ENCODE data around the gene CD200R1L. TPM values are rescaled to one million over a fixed set of nuclear protein-coding genes. Genes with fewer than 3 reads are reported as not detected.

The CD200R1L gene
- total and polyA plus RNA-seq, 2 of the 4 experiments (the other 2 are of a cell fraction), result not detected

DNA sequence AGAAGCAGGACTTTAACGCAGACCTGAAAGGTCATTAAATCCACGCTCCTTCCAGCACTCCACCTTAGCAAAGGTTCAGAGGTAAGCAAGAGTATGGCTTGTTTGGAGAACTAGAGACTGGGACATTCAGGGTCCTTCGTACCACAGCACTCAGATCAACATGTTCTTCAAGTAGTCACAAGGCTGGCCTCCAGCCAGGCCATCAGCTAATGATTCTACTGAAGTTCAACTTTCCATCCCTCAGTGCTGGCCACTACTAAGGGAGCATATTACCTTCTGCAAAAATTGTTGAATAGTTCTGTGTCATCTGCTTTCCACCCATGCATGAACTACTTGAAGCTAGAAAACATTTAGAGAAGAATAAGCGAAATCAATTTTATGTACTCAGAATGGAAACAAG lies 17.6 kb downstream of the CD200R1L start:
- in situ Hi-C loops (cut with MboI; ENCODE audit: low sequenced_read_pairs), result no loop called here
- Histone ChIP-seq H2BK20ac (ENCODE audit: low read depth, low read length) (no peak overlapping the region), H3K27me3 (ENCODE audit: control insufficient read depth, insufficient read depth, low read length) (no peaks in the 10 kb centered on the region), H4K91ac (ENCODE audit: insufficient read depth, low read depth, low read length) (no peak overlapping the region), H4K8ac (ENCODE audit: low read depth in 2 of 2, low read length in 2 of 2) (no peak overlapping the region), H3K4me2 (ENCODE audit: low read depth, low read length) (no peak overlapping the region), H3K9me3 (ENCODE audit: control insufficient read depth, insufficient read depth, low read length) (no peaks in the 10 kb centered on the region), H3K27ac (ENCODE audit: insufficient read depth, low read length) (no peak overlapping the region), H3K14ac (replicated peaks; ENCODE audit: low read depth, low read length) (no peak overlapping the region), H2BK15ac (ENCODE audit: low read depth, low read length) (no peak overlapping the region), H3K4me3 (ENCODE audit: insufficient read depth, low read depth, low read length) (no peak overlapping the region), H3K4me1 (ENCODE audit: control insufficient read depth, insufficient read depth, low read length) (no peaks in the 10 kb centered on the region), H3K9me1 (ENCODE audit: insufficient read depth, low read length) (no peaks in the 10 kb centered on the region), H4K5ac (ENCODE audit: low read depth, low read length) (no peak overlapping the region), H2BK120ac (ENCODE audit: low read depth, low read length) (no peak overlapping the region), H2AFZ (replicated peaks; ENCODE audit: low read length, poor library complexity) (no peak overlapping the region), H4K20me1 (ENCODE audit: insufficient read depth, low read length) (no peaks in the 10 kb centered on the region), H2AK9ac (replicated peaks; ENCODE audit: low read depth, low read length, poor library complexity) (no peak overlapping the region), H3K4ac (ENCODE audit: low read depth, low read length) (no peak overlapping the region), H3K56ac (ENCODE audit: extremely low read depth, insufficient read depth, low read length) (no peak overlapping the region), H3K36me3 (ENCODE audit: control insufficient read depth, insufficient read depth, low read length) (no peaks in the 10 kb centered on the region), H2BK5ac (ENCODE audit: low read depth, low read length, poor library complexity, severe bottlenecking) (no peak overlapping the region), H3K79me1 (ENCODE audit: low read depth in 1 of 2, low read length in 2 of 2) (no peaks in the 10 kb centered on the region), H3K9ac (ENCODE audit: low read depth, low read length) (no peak overlapping the region), H3K23ac (ENCODE audit: low read depth, low read length) (no peak overlapping the region), H3K18ac (ENCODE audit: low read depth, low read length) (no peak overlapping the region), H2AK5ac (ENCODE audit: low read depth, low read length) (no peak overlapping the region)
- TF ChIP-seq, protein P1, sequence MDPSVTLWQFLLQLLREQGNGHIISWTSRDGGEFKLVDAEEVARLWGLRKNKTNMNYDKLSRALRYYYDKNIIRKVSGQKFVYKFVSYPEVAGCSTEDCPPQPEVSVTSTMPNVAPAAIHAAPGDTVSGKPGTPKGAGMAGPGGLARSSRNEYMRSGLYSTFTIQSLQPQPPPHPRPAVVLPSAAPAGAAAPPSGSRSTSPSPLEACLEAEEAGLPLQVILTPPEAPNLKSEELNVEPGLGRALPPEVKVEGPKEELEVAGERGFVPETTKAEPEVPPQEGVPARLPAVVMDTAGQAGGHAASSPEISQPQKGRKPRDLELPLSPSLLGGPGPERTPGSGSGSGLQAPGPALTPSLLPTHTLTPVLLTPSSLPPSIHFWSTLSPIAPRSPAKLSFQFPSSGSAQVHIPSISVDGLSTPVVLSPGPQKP (IDR thresholded peaks at IDR 0.05; ENCODE audit: borderline replicate concordance, low read depth, low read length), result no peak
- TF ChIP-seq RAD21 (IDR thresholded peaks at IDR 0.05; ENCODE audit: low read length) (no peak), CHD1 (IDR thresholded peaks at IDR 0.05; ENCODE audit: low read depth, low read length) (no peak), MAZ (IDR thresholded peaks at IDR 0.05; ENCODE audit: borderline replicate concordance, low read depth, low read length) (no peak), SMC3 (IDR thresholded peaks at IDR 0.05; ENCODE audit: low read depth, low read length) (no peak), NFE2L2 (IDR thresholded peaks at IDR 0.05; ENCODE audit: low read depth, low read length) (no peak), BHLHE40 (IDR thresholded peaks at IDR 0.05; ENCODE audit: low read depth, low read length) (no peak), POLR2A (IDR thresholded peaks at IDR 0.05; ENCODE audit: low read depth, low read length) (no peak), MXI1 (IDR thresholded peaks at IDR 0.05; ENCODE audit: borderline replicate concordance, low read depth, low read length) (no peak), RFX5 (IDR thresholded peaks at IDR 0.05; ENCODE audit: low read depth, low read length) (no peak), FOS (IDR thresholded peaks at IDR 0.05; ENCODE audit: low read depth, low read length) (no peak), MAFK (IDR thresholded peaks at IDR 0.05; ENCODE audit: low read depth, low read length) (no peak), RCOR1 (IDR thresholded peaks at IDR 0.05; ENCODE audit: insufficient replicate concordance, low read length) (no peak)
- TF ChIP-seq, protein P2, sequence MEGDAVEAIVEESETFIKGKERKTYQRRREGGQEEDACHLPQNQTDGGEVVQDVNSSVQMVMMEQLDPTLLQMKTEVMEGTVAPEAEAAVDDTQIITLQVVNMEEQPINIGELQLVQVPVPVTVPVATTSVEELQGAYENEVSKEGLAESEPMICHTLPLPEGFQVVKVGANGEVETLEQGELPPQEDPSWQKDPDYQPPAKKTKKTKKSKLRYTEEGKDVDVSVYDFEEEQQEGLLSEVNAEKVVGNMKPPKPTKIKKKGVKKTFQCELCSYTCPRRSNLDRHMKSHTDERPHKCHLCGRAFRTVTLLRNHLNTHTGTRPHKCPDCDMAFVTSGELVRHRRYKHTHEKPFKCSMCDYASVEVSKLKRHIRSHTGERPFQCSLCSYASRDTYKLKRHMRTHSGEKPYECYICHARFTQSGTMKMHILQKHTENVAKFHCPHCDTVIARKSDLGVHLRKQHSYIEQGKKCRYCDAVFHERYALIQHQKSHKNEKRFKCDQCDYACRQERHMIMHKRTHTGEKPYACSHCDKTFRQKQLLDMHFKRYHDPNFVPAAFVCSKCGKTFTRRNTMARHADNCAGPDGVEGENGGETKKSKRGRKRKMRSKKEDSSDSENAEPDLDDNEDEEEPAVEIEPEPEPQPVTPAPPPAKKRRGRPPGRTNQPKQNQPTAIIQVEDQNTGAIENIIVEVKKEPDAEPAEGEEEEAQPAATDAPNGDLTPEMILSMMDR (conservative IDR thresholded peaks at IDR 0.05; ENCODE audit: low read depth, low read length), result no peak
- no TSS peak for BruUV-seq (replicated peaks)
- ChIA-PET POLR2A (ENCODE audit: unreplicated experiment) (no interaction called here), CTCF (no interaction called here)
- dilution Hi-C loops (cut with HindIII; ENCODE audit: low sequenced_read_pairs, unreplicated experiment), result no loop called here
- ATAC-seq (ENCODE audit: low read depth), result no peak
- DNase-seq, result no peak
- no CpG with 5 or more reads among the region's 4 CpGs for WGBS, 2 experiments (ENCODE audit: extremely low coverage in 2 of 2, insufficient read length in 1 of 2)
- intact Hi-C loops (cut with micrococcal nuclease), result no loop called here
